Spinal cord (tissue), 10 donors: ENCODE data around the gene MOGAT1. TPM values are rescaled to one million over a fixed set of nuclear protein-coding genes. Genes with fewer than 3 reads are reported as not detected.

ENCODE experiments used
- DNase-seq, 6 donors: peaks; one replicate each; pipeline versions ENCODE4 v3.0.0 to v3.0.0-alpha.2; 2013 to 2015; ENCODE audit warnings: low spot score in 6 of 6, low read depth in 4 of 6
- H3K27ac ChIP-seq: one replicate; pipeline ENCODE4 v1.5.1; 2013; ENCODE audit warnings: low read depth, low read length, control low read depth
- H3K27me3 ChIP-seq: one replicate; pipeline ENCODE4 v1.6.1; 2013; ENCODE audit warnings: low read length; ENCODE audit not compliant: control insufficient read depth, insufficient read depth
- H3K36me3 ChIP-seq: one replicate; pipeline ENCODE4 v1.6.1; 2013; ENCODE audit warnings: low read length; ENCODE audit not compliant: control insufficient read depth, insufficient read depth
- H3K4me1 ChIP-seq: one replicate; pipeline ENCODE4 v1.6.1; 2013; ENCODE audit warnings: low read length; ENCODE audit not compliant: control insufficient read depth, insufficient read depth
- H3K4me3 ChIP-seq: one replicate; pipeline ENCODE4 v1.5.1; 2013; ENCODE audit warnings: low read depth, low read length, control low read depth
- H3K9me3 ChIP-seq: one replicate; pipeline ENCODE4 v1.6.1; 2013; ENCODE audit warnings: low read length; ENCODE audit not compliant: control insufficient read depth, insufficient read depth
- WGBS: methylation state at CpG from one replicate; pipeline ENCODE4 v1.1.5; 2013; ENCODE audit warnings: missing lambda C conversion rate; ENCODE audit not compliant: insufficient coverage; 5-methylcytosine and 5-hydroxymethylcytosine counted together
- polyA plus RNA-seq, 2 donors: library from polyadenylated mRNA; unstranded; fragments of 120-200 nt; gene quantifications; one replicate each; pipeline ENCODE4 v1.2.1, GENCODE V29; 2013; ENCODE audit not compliant: insufficient read length in 2 of 2
- total RNA-seq, 2 donors: library from RNA; depleted of rRNA in 1 of 2; stranded (reverse); fragments of 120-200 nt in 1 of 2; fragments of >200 nt in 1 of 2; gene quantifications; one replicate each; pipeline versions ENCODE4 v1.2.3 to v1.2.4, GENCODE V29; 2013 to 2014
- donor health status: healthy.

The MOGAT1 gene
- total and polyA plus RNA-seq, 4 donors: 0.20 to 0.22 (median 0.20) TPM; not detected in 1

GRCh38 chr2:222668494-222669154 lies 2.8 kb upstream of the MOGAT1 start:
- DNase-seq: no peak
- H3K4me1 ChIP-seq: peaks cover 9% of the 10 kb centered on the region
- H3K9me3 ChIP-seq: no peaks in the 10 kb centered on the region
- H3K27me3 ChIP-seq: peaks cover 13% of the 10 kb centered on the region
- 100% methylated on average over 3 of the region's 3 CpGs for WGBS
- H3K27ac ChIP-seq: no peak overlapping the region
- no peaks in the 10 kb centered on the region for H3K36me3 ChIP-seq
- no peak overlapping the region for H3K4me3 ChIP-seq

GRCh38 chr2:222669353-222669752 lies 2.1 kb upstream of the MOGAT1 start:
- 86% methylated on average over 2 of the region's 4 CpGs for WGBS
- H3K27me3 ChIP-seq: peaks cover 13% of the 10 kb centered on the region
- no peaks in the 10 kb centered on the region for H3K36me3 ChIP-seq
- DNase-seq: no peak
- H3K27ac ChIP-seq: no peak overlapping the region
- H3K9me3 ChIP-seq: no peaks in the 10 kb centered on the region
- peaks cover 9% of the 10 kb centered on the region for H3K4me1 ChIP-seq
- H3K4me3 ChIP-seq: no peak overlapping the region

GRCh38 chr2:222670191-222671038 lies 1.0 kb upstream of the MOGAT1 start:
- Histone ChIP-seq H3K4me3 (no peak overlapping the region), H3K27ac (no peak overlapping the region), H3K36me3 (no peaks in the 10 kb centered on the region), H3K9me3 (no peaks in the 10 kb centered on the region), H3K27me3 (peaks cover 13% of the 10 kb centered on the region), H3K4me1 (peaks cover 9% of the 10 kb centered on the region)
- 74% methylated on average over 9 of the region's 9 CpGs for WGBS
- DNase-seq: no peak

GRCh38 chr2:222672068-222672401 lies 577 bp downstream of the MOGAT1 start:
- WGBS: 32% methylated on average over 8 of the region's 10 CpGs

GRCh38 chr2:222673273-222673672 lies 1.8 kb downstream of the MOGAT1 start:
- no peak overlapping the region for H3K27ac ChIP-seq
- peaks cover 13% of the 10 kb centered on the region for H3K27me3 ChIP-seq
- no peak overlapping the region for H3K4me3 ChIP-seq
- no peaks in the 10 kb centered on the region for H3K36me3 ChIP-seq
- H3K4me1 ChIP-seq: peaks cover 9% of the 10 kb centered on the region
- H3K9me3 ChIP-seq: no peaks in the 10 kb centered on the region
- 87% methylated on average over 3 of the region's 7 CpGs for WGBS
- no peak for DNase-seq

More at GRCh38 chr2:222672068-222672401, 577 bp downstream of the MOGAT1 start:
- no peak overlapping the region for H3K27ac ChIP-seq
- H3K36me3 ChIP-seq: no peaks in the 10 kb centered on the region
- peaks cover 9% of the 10 kb centered on the region for H3K4me1 ChIP-seq
- H3K4me3 ChIP-seq: peak overlapping the region; percentile 40
- DNase-seq: peak in 1 of 6 donors; percentile 3
- H3K9me3 ChIP-seq: no peaks in the 10 kb centered on the region
- H3K27me3 ChIP-seq: peaks cover 13% of the 10 kb centered on the region

- no peak for DNase-seq
- H3K36me3 ChIP-seq: no peaks in the 10 kb centered on the region
- no peaks in the 10 kb centered on the region for H3K9me3 ChIP-seq
- no peak overlapping the region for H3K4me3 ChIP-seq
- H3K27ac ChIP-seq: no peak overlapping the region
- peaks cover 9% of the 10 kb centered on the region for H3K4me1 ChIP-seq
- 100% methylated on average over 1 of the region's 5 CpGs for WGBS
- H3K27me3 ChIP-seq: peaks cover 13% of the 10 kb centered on the region
Measured at GRCh38 chr2:222673883-222674282, 2.4 kb downstream of the MOGAT1 start.

- no peak overlapping the region for H3K4me3 ChIP-seq
- no peaks in the 10 kb centered on the region for H3K9me3 ChIP-seq
- no peak for DNase-seq
- H3K4me1 ChIP-seq: no peaks in the 10 kb centered on the region
- 60% methylated on average over 1 of the region's 3 CpGs for WGBS
- H3K27me3 ChIP-seq: no peaks in the 10 kb centered on the region
- H3K27ac ChIP-seq: no peak overlapping the region
- no peaks in the 10 kb centered on the region for H3K36me3 ChIP-seq
Measured at GRCh38 chr2:222677981-222678380, 6.5 kb downstream of the MOGAT1 start.

- Histone ChIP-seq H3K4me1 (no peaks in the 10 kb centered on the region), H3K4me3 (no peak overlapping the region), H3K27me3 (no peaks in the 10 kb centered on the region), H3K27ac (no peak overlapping the region), H3K36me3 (no peaks in the 10 kb centered on the region), H3K9me3 (no peaks in the 10 kb centered on the region)
- no peak for DNase-seq
- no CpG with 5 or more reads among the region's 3 CpGs for WGBS
Measured at GRCh38 chr2:222683805-222684204, 12.3 kb downstream of the MOGAT1 start.

- no peak overlapping the region for H3K4me3 ChIP-seq
- no peaks in the 10 kb centered on the region for H3K36me3 ChIP-seq
- H3K27ac ChIP-seq: no peak overlapping the region
- no peaks in the 10 kb centered on the region for H3K4me1 ChIP-seq
- 70% methylated on average over 2 of the region's 5 CpGs for WGBS
- H3K9me3 ChIP-seq: no peaks in the 10 kb centered on the region
- H3K27me3 ChIP-seq: no peaks in the 10 kb centered on the region
- no peak for DNase-seq
Measured at GRCh38 chr2:222686086-222686750, 14.8 kb downstream of the MOGAT1 start.
